GM08714 (cell line): ENCODE measurements around the gene ARFIP1.

ENCODE experiments used
- H3K4me3 ChIP-seq: fragments of 200-500 bp; sonication (Bioruptor generic); 2 replicates; pipeline ENCODE4 v1.5.1; 2014; ENCODE audit warnings: mild to moderate bottlenecking, low read length, inconsistent platforms
- ZNF274 ChIP-seq: IDR thresholded peaks from 2 replicates; pipeline ENCODE4 v1.6.1; 2012; ENCODE audit warnings: mild to moderate bottlenecking, low read depth, low read length

ARFIP1 gene

GRCh38 chr4:152941411-152941810 is 161.7 kb downstream of the ARFIP1 start:
- H3K4me3 ChIP-seq = no peak overlapping the region
- TF ChIP-seq ZNF274 = no peak

GRCh38 chr4:152942346-152942745 is 162.6 kb downstream of the ARFIP1 start:
- TF ChIP-seq ZNF274 = no peak
- H3K4me3 ChIP-seq = no peak overlapping the region

- H3K4me3 ChIP-seq = no peak overlapping the region
- no peak for TF ChIP-seq ZNF274
Measured at GRCh38 chr4:152943672-152944071, 163.9 kb downstream of the ARFIP1 start.

GRCh38 chr4:152944666-152945320 is 165.0 kb downstream of the ARFIP1 start:
- H3K4me3 ChIP-seq = no peak overlapping the region
- TF ChIP-seq ZNF274 = no peak

GRCh38 chr4:152945639-152946038 is 165.9 kb downstream of the ARFIP1 start:
- no peak overlapping the region for H3K4me3 ChIP-seq
- no peak for TF ChIP-seq ZNF274

- H3K4me3 ChIP-seq = no peak overlapping the region
- TF ChIP-seq ZNF274 = no peak
Measured at GRCh38 chr4:152946446-152946845, 166.7 kb downstream of the ARFIP1 start.

- TF ChIP-seq ZNF274 = no peak
- H3K4me3 ChIP-seq = no peak overlapping the region
Measured at GRCh38 chr4:152947311-152947710, 167.6 kb downstream of the ARFIP1 start.

GRCh38 chr4:152949930-152950329 is 170.2 kb downstream of the ARFIP1 start:
- no peak overlapping the region for H3K4me3 ChIP-seq
- TF ChIP-seq ZNF274 = no peak

GRCh38 chr4:152950402-152951274 is 170.9 kb downstream of the ARFIP1 start:
- no peak overlapping the region for H3K4me3 ChIP-seq
- TF ChIP-seq ZNF274 = no peak

- TF ChIP-seq ZNF274 = no peak
- no peak overlapping the region for H3K4me3 ChIP-seq
Measured at GRCh38 chr4:152951348-152951747, 171.6 kb downstream of the ARFIP1 start.

GRCh38 chr4:152953514-152953913 is 173.8 kb downstream of the ARFIP1 start:
- TF ChIP-seq ZNF274 = no peak
- no peak overlapping the region for H3K4me3 ChIP-seq

- H3K4me3 ChIP-seq = no peak overlapping the region
- no peak for TF ChIP-seq ZNF274
Measured at GRCh38 chr4:152954741-152955140, 175.0 kb downstream of the ARFIP1 start.

- no peak for TF ChIP-seq ZNF274
- H3K4me3 ChIP-seq = no peak overlapping the region
Measured at GRCh38 chr4:152956147-152956546, 176.4 kb downstream of the ARFIP1 start.

- no peak overlapping the region for H3K4me3 ChIP-seq
- no peak for TF ChIP-seq ZNF274
Measured at GRCh38 chr4:152956650-152957436, 177.1 kb downstream of the ARFIP1 start.

- H3K4me3 ChIP-seq = no peak overlapping the region
- no peak for TF ChIP-seq ZNF274
Measured at GRCh38 chr4:152957437-152958171, 177.8 kb downstream of the ARFIP1 start.
